ENCODE results near the gene FBXO47.
"Not testable (repeated sequence)": the region's sequence is repeated elsewhere in the genome, so short reads cannot be mapped to it uniquely, and the experiment has no call there.

The FBXO47 gene

DNA sequence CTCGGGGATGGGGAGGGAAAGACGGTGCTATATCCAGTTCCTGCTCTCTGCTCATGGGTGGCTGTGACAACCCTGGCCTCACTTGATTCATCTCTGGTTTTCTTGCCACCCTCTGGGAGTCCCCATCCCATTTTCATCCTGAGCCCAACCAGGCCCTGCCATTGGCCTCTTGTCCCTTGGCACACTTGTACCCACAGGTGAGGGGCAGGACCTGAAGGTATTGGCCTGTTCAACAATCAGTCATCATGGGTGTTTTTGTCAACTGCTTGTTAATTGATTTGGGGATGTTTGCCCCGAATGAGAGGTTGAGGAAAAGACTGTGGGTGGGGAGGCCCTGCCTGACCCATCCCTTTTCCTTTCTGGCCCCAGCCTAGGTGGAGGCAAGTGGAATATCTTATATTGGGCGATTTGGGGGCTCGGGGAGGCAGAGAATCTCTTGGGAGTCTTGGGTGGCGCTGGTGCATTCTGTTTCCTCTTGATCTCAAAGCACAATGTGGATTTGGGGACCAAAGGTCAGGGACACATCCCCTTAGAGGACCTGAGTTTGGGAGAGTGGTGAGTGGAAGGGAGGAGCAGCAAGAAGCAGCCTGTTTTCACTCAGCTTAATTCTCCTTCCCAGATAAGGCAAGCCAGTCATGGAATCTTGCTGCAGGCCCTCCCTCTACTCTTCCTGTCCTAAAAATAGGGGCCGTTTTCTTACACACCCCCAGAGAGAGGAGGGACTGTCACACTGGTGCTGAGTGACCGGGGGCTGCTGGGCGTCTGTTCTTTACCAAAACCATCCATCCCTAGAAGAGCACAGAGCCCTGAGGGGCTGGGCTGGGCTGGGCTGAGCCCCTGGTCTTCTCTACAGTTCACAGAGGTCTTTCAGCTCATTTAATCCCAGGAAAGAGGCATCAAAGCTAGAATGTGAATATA is 46.6 kb downstream of the FBXO47 start:
- no peak for DNase-seq

DNA sequence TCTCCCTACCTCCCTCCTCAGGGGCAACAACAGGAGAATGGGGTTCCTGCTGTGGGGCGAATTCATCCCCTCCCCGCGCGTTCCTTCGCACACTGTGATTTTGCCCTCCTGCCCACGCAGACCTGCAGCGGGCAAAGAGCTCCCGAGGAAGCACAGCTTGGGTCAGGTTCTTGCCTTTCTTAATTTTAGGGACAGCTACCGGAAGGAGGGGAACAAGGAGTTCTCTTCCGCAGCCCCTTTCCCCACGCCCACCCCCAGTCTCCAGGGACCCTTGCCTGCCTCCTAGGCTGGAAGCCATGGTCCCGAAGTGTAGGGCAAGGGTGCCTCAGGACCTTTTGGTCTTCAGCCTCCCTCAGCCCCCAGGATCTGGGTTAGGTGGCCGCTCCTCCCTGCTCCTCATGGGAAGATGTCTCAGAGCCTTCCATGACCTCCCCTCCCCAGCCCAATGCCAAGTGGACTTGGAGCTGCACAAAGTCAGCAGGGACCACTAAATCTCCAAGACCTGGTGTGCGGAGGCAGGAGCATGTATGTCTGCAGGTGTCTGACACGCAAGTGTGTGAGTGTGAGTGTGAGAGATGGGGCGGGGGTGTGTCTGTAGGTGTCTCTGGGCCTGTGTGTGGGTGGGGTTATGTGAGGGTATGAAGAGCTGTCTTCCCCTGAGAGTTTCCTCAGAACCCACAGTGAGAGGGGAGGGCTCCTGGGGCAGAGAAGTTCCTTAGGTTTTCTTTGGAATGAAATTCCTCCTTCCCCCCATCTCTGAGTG is 47.7 kb downstream of the FBXO47 start:
- no peak for DNase-seq

DNA sequence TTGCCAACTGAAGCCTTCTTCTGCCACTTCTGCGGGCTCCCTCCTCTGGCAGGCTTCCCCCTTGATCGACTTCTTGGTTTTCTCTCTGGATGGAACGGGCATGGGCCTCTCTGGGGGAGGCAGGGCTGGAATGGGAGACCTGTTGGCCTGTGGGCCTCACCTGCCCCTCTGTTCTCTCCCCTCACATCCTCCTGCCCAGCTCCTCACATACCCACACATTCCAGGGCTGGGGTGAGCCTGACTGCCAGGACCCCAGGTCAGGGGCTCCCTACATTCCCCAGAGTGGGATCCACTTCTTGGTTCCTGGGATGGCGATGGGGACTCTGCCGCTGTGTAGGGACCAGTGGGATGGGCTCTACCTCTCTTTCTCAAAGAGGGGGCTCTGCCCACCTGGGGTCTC is 48.3 kb downstream of the FBXO47 start:
- DNase-seq = no peak

DNA sequence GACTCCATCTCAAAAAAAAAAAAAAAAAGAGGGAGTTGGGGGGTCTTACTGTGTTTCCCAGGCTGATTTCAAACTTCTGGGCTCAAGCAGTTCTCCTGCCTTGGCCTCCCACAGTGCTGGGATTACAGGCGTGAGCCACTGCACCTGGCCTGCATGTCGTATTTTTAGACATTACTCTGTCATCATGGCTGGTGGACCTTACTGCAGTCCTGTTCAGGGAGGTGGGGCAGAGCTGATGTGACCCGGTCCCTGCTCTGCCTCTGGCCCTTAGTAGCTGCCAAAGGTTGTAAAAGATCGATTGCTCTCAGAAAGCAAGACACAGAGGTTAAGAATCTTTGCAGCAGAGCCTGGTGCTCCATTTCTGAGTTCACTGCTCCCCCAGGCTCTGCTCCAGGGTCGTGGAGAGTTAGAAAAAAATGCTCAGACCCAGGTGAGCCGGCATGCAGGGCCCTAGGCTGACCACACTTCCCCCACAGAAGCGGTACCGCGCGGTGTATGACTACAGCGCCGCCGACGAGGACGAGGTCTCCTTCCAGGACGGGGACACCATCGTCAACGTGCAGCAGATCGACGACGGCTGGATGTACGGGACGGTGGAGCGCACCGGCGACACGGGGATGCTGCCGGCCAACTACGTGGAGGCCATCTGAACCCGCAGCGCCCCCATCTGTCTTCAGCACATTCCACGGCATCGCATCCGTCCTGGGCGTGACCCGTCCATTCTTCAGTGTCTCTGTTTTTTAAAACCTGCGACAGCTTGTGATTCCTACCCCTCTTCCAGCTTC is 48.9 kb downstream of the FBXO47 start:
- DNase-seq = no peak

DNA sequence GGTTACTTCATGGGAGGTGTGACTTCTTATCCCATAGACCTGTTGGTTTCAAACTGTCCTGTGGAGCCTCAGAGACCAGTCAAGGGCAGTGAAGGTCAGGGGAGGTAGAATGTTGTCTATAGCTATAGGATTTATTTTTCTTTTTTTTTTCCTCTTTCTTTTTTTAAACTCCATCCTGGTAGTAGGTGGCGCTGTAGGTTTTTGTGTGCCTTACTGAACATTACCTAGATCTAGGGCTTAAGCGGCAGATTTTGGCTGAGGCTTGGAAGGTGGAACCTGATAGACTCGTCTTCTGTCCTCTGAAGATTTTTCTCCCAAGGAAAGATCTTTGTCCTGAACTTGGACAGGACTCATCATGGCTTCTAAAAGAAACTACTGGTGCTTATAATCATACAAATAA is 49.9 kb downstream of the FBXO47 start:
- DNase-seq = no peak

DNA sequence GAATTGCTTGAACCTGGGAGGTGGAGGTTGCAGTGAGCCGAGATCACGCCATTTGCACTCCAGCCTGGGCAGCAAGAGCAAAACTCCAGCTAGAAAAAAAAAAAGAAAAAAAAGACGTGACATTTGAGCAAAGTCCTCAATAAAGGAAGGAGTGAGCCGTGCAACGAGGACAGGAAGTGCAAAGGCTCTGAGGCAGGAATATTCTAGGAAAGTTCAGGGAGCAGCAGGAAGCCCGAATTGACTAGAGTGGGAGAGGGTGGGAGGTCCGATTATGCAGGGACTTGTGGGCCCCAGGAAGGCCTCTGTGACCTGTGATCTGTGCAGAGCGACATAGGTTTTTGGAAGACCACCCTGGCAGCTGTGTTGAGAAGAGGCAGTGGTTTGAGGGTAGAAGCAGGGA is 50.4 kb downstream of the FBXO47 start:
- DNase-seq = no peak

DNA sequence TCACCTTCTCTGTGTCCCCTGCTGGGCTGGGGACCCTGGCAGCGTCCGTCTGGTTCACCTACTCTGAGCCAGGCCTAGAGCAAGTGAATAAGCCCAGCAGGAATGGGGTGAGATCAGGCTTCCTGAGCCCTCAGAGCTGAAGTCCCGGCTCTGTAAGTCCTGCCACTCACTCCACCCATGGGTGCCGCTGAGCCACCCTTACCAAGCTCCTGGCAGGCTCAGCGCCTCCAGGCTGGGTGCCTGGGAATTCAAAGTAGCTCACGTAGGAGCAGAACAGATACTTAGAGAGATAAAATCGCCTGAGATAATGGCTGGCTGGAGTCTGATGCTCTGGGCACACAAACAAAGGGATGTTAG is 51.6 kb downstream of the FBXO47 start:
- no peak for DNase-seq

DNA sequence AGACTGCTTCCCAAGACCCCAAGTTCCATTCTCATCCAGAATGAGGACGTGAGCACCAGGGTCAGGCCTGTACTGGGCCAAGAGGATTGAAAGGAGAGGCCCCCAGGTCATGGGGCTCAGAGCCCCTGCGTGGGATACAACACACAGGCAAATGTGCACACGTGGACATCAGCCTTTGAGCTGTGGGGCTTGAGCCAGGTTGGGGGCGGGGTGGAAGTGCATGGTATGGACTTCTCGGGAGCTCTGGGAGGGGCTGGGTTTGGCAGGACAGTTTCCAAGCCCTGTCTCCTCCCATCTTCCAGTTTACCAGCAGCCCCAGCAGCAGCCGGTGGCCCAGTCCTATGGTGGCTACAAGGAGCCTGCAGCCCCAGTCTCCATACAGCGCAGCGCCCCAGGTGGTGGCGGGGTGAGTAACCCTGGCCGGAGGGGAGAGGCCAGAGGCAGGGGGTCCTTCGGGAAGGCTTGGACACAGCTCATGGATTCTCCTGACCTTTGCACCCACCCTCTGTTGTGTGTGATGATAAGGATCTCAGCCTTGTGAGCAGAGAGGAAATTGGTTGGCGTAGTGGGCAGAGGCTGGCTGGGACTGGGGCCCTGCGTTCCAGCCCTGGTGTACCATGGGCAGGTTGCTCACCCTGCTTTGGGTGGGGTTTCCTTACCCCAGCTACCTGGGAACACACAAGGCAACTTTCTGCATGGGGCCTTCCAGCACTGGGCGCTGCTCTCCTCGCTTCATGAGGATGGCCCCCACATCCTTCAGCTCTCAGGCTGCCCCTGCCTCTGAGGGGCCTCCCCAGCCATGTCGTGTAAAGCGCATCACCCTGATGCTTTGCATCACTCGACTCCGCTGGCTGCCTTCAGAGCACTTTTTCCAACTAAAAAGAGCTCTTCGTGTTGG is 52.2 kb downstream of the FBXO47 start:
- DNase-seq = no peak

DNA sequence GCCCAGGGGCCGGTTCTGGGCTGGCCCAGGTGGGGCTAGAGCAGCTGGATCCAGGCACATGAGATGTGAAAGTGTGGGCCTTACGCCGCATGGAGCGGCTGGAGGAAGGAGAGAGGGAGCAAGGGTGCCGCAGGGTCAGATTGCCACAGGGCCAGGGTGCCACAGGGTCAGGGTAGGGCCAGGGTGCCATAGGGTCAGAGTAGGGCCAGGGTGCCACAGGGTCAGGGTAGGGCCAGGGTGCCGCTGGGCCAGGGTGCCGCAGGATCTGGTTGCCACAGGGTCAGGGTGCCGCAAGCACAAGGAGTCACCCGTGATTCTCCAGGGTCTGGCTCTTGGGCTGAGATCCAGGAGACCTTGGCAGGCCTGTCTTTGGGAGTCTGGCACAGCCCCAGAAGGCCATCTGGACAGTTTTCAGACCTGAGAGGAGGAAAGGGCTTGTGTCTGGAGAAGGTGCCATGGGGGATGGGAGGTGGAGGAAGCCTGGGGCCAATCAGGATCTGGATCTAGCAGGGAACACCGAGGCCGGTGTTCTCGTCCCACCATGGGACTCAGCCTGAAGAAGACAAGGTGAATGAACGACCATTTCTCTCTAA is 54.9 kb downstream of the FBXO47 start:
- no peak for DNase-seq

DNA sequence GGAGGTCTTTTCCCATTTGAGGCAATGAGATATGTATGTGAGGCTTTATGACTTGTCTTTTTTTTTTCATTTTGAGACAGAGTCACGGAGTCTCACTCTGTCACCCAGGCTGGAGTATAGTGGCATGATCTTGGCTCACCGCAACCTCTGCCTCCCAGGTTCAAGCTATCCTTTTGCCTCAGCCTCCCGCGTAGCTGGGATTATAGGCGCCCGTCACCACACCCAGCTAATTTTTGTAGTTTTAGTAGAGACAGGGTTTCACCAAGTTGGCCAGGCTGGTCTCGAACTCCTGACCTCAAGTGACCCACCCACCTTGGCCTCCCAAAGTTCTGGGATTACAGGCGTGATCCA is 55.5 kb downstream of the FBXO47 start:
- not testable (repeated sequence) for DNase-seq

DNA sequence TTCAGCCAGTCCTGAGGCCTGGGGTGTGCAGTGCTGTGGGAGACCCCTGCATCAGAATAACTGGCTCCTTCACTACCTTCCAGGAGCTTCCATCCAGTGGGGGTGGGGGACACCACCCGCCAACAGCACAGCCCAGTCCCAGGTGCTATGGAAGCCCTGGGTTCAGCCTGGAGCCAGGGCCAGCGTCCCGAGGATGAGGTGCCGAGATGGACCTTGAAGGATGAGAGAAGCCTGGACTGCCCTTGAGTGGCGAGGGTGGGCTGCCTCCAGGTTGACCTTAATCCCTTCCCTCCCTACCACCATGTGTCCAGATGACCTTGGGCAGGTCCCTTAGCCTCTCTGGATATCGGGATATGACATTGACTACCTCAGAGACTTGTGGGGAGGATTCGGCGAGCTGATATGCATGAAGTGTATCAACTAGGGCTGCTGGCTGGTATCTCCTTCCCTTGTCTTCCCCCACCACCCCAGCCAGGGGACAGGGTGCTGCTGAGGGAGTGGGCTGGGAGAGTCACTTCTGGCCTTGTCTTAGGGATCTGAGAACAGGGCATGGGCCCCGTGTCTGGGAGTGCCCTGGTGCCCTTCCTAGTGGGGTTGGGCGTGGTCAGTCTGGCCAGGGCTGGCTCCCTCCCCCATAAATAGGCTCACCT is 56.0 kb downstream of the FBXO47 start:
- no peak for DNase-seq

DNA sequence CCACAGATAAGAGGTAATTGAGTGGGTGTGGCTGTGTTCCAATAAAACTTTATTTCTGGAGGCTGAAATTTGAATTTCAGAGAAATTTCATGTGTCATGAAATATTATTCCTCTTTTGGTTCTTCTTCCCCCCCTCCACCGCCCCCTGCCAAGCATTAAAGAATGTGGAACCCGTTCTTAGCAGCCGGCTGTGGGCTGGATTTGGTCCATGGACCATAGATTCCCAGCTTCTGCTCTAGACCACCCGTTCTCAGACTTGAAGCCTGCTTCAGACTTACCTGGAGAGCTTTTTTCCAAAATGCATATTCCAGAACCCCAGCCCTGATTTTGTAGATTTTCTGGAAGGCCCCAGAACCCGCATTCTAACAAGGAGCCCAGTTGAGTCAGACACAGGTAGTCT is 56.9 kb downstream of the FBXO47 start:
- DNase-seq = no peak

DNA sequence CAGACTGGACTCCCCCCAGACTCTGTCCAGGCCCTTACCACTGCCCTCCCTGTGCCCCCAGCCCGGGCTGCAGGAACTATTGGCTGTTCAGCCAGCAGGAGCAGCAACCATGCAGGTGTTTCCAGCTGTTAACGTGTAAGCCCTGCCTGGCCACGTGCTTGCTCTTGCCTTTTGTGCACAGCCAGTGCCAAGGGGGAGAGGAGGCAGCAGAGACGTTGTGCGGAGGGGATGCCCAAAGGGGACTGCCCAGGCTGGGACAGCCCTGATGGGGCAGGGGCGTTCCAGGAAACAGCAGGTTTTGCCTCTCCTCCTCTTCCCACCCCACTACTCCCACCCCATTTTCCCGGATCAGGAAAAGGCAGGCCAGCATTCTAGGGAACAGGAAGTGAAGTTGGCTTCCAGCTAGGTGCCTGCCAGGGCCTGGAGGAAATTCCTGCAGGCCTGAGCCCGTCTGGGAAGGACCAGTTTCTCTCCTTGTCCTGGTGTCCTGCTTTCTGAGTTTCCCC is 58.5 kb downstream of the FBXO47 start:
- no peak for DNase-seq

DNA sequence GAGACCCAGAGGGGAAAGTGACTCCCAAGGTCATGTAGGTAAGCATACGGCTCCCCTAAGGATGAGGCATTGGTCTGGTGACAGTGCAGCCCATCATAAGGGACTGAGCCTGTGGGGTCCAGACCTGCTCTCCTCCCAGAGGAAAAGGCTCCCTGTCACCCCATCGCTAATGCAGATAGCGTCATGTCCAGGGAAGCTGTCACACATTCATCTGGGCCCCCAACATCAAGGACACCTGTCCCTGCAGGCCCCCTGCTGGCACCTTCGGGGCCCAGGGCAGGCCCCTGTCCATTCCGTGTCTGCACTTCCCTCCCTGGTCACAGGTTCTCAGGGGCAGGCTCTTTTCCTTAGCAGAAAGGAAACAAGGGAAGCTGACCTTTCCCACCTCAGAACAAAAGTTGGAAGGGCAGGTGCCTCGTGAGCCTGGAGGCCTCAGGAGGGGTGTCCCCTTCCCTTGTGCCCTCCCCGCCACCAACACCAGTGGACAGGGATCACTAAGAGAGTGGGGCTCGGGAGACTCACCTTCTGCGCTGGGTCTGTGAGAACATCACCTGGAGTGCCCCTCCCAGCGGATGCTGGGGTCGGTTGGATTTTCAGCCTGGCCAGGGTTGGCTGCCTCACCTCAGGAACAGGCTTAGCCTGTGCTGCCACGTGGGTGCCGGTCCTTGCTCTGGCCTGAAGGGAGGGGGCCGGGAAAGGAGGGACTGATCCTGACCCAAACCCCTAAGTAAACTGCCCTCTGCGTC is 59.1 kb downstream of the FBXO47 start:
- DNase-seq = no peak

DNA sequence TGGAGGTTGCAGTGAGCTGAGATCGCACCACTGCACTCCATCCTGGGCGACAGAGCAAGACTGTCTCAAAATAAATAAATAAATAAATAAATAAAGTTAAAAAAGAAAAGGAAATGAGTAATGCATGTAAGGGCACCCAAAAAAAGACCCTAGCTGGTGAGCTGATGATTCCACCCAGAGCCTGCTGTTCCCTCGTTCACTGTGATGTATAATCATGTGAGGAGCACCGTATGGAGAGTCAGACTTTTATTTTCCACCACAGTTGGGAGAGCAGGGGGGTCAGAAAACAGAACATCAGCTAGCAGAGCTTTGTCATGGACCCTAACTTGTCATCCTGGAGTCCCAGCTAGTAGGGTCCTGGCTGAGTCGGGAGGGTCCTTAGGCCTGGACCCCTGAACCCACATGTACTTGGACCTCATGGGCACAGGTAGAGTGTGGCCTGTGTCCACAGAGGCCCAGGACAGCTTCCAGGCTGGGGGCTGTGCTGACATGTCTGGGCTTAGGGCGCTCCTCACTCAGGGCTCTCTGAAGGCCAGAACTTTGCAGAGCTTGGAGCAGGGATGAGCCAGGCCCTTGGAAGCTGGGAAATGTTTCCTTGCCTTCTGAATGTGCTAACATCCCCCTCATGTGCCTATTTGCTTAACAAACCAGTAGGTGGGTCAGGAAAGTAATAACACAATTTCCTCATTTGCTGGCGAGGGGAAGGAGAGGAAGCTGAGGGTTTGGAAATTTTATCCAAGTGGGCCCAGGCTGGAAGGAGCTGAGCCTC is 60.6 kb downstream of the FBXO47 start:
- no peak for DNase-seq

DNA sequence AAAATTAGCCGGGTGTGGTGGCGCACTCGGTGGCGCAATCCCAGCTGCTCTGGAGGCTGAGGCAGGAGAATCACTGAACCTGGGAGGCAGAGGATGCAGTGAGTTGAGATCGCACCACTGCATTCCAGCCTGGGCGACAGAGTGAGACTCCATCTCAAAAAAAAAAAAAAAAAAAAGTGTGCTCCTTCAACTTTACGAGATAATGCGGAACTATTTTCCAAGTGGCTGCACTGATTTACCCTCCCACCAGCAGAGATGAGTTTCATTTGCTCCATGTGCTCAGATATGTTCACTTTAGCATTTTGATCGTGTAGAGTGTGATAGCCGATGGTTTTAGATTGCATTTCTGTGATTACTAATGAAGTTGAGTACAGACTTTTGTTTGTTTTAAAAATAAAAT is 61.8 kb downstream of the FBXO47 start:
- DNase-seq = no peak

DNA sequence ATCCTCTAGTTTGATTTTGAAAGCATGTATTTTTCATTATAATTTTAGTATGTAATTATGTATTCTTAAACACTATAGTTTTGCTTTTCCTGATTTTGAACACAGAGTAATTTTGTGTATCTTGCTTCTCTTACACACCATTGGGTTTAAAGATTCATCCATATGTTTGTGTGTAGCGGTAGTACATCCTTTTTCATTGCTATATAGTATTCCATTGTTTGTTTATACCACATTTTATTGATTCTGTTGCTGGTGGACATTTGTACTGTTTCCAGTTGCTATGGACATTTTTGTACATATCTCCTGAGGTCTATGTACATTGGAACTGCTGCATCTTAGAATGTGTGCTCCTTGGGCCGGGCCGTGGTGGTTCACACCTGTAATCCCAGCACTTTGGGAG is 62.3 kb downstream of the FBXO47 start:
- DNase-seq = no peak

DNA sequence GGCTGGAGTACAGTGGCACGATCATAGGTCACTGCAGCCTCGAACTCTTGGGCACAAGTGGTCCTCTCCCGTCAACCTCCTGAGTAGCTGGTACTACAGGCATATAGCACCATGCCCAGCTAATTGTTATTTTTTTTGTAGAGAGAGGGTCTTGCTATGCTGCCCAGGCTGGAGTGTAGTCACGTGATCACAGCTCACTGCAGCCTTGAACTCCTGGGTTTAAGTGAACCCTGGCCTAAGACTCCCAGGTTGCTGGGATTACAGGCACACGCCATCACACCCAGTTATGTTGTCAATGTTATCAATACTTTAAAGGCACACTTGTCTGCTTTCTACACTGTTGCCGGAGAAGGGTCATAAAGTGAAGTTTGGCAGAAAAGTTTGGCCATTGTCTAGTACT is 63.8 kb downstream of the FBXO47 start:
- DNase-seq = no peak

DNA sequence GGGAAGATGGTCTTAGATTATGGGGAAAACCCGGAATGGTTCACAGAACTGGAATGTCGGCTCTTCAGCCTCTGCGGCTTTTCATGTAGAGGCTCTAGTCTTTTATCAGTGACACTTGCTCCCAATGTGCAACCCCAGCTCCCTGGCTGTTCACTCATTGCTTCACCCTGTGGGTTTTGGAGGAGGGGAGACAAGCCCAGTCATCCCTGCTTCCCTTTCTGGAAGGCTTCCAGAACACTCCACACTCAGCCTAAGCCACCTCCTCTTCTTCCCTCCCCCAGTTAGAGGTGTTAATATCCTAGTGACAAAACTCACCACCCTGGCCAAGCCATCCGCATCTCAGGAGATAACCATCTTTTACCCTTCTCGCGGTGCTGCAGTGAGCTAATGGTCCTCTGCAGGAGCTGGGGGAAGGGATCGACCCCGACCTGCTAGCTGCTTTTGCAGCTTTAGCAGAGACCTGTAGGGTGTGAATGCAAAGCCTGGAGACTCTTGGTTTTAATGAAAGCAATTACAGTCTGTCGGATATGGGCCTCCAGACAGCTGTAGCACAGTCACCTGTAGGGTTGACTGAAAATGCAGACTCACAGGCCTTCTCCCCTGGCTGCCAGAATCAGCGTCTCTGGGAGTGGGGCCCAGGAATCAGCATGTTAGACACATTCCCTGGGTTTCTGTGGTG is 66.1 kb downstream of the FBXO47 start:
- DNase-seq = peak; percentile 19
